NCI-H187 treated with DMSO at 0.1 percent for 48 hours (cell line): ENCODE measurements around the gene TMEM231.
"Not testable (repeated sequence)": the region's sequence is repeated elsewhere in the genome, so short reads cannot be mapped to it uniquely, and the experiment has no call there.

Experiments
- DNase-seq: peaks from one replicate; lab custom pipeline; 2025; lab: John Stamatoyannopoulos, UW

The TMEM231 gene, protein sequence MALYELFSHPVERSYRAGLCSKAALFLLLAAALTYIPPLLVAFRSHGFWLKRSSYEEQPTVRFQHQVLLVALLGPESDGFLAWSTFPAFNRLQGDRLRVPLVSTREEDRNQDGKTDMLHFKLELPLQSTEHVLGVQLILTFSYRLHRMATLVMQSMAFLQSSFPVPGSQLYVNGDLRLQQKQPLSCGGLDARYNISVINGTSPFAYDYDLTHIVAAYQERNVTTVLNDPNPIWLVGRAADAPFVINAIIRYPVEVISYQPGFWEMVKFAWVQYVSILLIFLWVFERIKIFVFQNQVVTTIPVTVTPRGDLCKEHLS

DNA sequence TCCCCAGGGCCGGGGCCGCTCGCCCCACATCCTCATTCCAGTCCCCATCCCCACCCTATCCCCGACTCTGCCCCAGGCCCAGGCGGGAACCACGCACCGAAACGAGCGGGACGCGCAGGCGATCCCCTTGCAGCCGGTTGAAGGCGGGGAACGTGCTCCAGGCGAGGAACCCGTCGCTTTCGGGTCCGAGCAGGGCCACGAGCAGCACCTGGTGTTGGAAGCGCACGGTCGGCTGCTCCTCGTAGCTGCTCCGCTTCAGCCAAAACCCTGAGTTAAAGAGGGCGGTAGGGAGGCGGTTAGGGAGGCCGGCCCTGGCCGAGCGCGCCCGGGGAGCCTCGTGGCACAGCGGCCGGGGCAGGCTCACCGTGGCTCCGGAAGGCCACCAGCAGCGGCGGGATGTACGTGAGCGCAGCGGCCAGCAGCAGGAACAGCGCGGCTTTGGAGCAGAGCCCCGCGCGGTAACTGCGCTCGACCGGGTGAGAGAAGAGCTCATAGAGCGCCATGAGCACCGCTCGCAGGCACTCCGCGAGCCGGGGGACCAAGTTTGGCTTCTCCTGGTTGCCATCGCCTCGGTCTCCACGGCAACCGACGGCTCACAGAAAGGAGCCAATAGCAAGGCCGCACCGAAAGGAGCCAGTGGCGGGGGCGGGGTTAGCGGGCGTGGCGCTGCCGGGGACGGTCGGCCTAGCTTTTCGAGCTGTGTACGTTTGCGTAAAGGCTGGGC is at the start of gene TMEM231:
TSS of gene TMEM231 (minus strand) at position 546 of the 724 bp plus-strand sequence. CDS start at position 503, 43 bp downstream.
- no peak for DNase-seq

DNA sequence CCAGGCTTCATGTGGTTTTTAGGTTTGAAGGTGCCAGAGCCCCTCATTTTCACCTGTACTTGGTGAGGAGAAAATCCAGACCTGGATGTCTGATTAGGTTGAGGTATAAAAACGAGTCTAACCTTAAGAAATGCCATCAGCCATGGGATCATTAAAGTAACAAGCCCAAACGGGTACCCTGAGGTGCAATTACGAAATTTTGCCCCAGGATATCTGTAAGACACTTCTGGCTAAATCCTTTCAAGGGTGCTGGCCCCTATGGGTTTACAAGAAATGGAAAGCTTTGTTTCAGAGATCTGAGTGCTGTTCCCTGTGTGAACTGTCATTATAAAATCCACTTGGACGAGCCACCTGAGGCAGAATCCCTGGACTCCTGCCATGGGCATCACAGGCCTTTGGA is 47.2 kb upstream of the TMEM231 start:
- DNase-seq: no peak

DNA sequence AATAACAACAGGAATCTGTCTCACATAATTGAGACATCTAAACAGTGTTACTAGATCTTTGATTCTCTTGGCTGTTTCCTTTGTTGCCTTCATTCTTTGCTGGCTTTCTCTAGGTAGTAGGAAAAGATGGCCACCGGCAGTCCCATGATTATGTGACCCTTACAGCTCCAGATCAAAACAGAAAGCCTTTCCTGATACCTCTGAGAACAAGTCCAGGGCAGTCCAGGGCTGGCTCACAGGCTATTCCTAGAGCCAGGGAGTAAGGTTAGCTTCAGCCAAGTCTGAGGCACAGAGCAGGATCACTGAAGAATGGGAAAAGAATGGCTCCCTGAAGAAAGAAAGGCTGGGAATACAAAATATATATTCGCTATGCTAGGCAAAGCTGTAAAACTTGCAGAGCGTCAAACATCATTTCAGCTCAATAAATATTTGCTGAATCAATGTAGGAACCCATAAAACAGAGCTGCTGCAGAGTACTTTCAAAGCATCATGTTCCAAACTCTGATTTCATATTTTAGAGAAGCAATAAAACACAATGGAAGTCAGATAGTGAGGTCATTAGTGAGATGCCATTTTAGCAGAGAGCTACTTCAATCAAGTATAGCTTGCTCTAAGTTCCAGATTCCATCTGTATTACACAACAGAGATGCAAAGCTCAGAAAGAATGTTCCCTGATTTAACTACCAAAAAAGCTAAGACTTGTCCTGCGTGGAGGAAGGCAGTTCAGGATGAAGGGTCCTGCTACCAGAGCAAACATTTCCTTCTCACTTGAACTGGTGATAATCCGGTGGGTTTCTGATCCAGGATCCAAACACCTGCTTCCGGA is 43.6 kb upstream of the TMEM231 start:
- no peak for DNase-seq

DNA sequence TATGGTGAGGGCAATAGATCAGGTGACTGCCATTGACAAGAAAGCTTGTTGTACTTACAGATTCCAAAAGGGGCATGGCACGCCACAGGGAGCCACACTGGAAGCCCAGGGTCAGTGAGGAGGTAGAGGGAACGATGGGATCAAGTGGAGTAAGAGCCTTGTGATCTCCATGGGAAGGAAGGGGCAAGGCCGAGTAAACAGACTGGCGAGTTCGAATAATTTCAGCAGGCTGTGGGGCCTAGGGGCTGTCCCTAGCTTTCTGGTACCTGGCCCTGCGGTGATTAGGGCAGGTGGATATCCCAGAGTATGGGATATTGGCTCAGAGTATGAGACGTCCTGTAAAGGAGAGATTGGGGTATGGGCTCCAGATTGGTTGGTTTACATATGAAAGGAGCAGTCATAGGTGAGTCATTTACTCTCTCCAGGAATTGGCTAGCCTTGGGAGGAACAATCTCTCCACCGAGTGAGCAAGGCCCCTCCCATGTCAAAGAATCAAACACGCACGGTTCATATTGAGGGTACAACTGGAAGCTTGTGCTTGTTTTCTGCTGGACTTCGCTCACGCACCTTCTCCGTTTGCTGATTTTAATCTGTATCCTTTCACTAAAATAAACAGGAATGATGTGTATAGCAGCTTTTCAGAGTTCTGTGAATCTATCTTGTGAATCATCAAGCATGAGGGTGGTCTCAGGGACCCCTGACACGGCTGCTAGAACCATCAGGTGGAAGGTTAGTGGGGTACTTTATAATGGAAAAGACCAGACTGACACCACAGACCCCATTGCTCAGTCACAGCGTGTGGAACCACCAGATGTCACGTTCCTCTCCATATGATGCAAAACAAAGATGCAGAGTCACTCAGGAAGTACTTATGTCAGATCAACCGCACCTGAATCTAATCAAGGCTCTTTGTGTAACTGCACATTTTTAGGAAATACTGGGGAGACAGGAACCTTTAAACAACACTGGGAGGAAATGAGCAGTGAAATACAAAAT is 38.1 kb upstream of the TMEM231 start:
- DNase-seq: no peak

DNA sequence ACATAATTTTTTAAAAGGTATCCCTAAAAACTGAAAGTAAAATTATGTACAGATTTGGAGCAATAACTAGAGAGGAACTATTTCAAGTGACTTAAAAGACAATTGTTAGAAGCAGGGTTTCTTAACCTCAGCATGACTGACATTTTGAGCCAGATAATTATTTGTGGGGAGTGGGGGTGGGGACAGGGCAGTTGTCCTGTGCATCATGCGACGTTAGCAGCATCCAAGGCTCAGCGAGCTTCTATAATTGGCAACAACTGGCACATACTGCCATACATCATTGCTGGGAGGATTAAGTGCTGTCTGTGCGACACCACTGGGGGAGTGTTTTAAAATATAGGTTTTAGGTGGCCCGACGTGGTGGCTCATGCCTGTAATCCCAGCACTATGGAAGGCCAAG is 37.3 kb upstream of the TMEM231 start:
- DNase-seq: no peak

DNA sequence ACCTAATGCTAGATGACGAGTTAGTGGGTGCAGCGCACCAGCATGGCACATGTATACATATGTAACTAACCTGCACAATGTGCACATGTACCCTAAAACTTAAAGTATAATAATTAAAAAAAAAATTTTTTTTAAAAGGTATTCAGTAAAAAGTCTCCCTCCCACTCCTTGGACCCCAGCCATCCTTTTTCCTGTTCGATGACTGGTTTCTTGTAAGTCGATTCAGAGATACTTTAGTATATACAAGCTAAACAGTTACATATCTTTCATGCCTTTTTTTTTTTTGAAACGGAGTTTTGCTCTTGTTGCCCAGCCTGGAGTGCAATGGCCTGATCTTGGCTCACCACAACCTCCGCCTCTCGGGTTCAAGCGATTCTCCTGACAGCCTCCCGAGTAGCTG is 35.9 kb upstream of the TMEM231 start:
- DNase-seq: not testable (repeated sequence)

DNA sequence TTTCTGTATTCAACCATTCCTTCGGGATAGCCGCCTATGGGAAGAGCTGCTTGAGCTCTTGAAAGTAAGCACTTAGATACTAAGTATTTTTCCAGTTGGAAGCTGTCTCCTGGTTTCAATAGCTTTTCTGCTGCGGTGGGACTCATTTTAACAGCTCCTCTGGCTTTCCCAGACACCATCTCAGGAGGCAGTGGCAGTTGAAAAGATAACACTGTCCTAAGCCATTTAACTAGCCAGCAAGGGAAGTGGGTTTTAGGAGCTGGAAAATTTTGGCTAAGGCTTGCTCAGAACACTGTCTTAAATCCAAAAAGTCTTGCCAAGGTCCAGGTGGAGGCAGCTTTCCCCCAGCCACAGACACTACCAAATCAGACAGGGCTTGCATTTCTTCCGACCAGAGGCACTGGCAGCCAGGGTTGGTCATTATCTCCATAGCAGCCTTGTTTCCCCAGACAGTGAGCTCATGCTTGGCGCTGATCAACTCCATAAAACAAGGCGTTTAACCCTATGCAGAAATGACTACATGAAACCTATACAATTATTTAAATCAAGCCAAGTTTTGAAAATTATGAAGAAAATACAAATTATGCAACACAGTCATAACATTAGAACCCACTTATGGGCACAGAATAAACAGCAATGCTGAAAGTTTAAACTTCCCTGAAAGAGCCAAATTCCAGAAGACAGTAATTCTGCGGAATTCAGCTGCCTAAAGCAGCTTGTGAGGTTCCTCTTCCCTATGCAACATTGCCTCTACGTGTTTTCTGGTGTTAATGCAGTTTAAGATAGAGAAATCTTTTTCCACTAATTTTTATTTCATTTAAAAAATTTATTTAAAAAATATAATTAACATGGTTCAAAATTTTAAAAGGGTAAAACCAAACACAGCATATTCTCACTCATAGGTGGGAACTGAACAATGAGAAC is 35.1 kb upstream of the TMEM231 start:
- no peak for DNase-seq

DNA sequence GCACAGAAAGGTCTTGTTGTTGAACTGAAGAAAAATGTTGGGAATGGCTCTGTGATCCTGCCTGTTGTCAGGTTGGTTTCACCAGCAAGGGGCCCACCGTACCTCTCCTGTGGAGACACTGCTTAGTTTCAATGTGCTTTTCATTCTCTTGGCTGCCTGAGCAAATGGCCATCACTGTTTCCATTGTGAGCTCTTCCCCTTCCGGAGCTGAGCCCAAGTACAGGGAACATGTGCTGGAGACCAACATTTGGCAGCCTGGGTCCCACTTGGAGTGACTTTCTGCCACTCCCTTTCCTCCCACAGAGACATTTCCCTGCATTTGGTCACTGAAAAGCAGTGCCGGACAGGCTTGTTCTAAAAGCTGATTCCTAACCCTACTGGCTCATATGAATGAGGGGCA is 33.3 kb upstream of the TMEM231 start:
- no peak for DNase-seq

DNA sequence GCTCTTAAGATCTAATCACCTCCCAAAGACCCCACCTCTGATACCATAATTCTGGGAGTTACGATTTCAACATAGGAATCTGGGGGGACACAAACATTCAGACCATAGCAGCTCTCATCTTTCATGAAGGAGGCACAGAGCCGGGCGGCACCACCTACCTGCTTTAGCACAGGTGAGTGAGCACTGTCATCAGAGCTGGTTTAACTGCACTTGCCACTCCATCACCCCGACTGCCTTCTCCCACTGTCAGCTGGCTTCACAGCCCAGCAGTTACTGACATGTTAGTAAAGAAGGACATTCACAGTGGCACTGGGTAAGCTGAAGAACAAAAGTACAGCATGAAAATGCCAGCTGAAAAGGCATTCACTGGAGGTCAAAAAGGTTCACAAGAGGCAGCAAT is 32.7 kb upstream of the TMEM231 start:
- DNase-seq: no peak

DNA sequence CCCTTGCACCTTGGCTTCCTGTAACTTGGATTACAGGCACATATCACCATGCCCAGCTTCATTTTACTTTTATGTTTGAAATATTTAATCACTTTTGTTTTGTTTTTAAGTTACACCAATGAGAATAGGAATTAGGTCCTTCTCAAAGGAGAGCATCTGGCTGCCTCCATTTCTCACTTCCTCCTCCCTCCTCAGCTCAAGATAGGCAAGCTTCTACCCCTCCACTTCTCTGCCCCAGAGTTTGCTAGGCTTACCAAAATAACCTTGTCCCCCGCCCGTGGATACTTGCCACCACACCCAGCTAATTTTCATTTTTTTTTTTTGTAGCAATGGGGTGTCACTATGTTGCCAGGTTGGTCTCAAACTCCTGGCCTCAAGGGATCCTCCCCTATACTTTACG is 28.1 kb upstream of the TMEM231 start:
- no peak for DNase-seq

DNA sequence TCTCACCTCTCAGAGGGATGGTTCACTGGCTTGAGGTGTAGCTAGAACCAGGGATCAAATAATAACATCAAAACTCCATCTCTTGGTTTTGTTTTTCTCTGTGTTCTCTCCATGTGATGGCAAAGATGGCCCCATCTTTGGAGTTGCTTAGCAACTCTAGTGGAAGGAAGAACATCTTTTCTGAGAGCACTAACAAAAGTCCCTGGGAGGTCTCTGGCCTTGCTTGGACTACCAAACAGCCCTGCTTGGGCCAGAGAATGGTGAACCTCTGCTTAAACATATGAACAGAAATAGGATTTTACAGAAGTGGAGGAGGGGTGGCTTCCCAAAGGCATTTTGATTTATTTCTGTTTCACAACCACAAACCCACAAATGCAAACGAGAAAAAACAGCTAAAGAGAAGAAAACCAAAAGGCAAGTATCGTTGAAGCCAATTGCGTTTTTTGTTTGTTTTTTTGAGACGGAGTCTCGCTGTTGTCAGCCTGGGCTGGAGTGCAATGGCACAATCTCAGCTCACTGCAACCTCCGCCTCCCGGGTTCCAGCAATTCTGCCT is 23.3 kb upstream of the TMEM231 start:
- DNase-seq: no peak

DNA sequence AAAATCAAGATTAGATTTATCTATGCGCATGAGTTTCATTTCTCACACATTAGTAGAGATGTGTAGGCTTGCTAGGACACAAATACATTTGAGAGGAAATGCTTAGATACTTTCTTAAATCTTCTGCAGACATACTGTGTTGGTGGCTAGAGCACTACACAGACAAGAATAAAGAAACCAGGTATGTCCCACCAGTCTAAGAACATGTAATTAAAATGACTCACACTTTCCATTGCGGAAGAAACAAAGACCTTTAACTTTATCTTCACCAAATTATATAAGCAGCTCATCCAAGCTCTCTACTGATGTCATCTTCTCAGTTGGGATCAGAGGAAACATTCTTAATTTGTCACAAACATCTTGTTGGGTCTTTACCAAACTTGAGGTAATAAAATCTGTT is 22.7 kb upstream of the TMEM231 start:
- DNase-seq: no peak

DNA sequence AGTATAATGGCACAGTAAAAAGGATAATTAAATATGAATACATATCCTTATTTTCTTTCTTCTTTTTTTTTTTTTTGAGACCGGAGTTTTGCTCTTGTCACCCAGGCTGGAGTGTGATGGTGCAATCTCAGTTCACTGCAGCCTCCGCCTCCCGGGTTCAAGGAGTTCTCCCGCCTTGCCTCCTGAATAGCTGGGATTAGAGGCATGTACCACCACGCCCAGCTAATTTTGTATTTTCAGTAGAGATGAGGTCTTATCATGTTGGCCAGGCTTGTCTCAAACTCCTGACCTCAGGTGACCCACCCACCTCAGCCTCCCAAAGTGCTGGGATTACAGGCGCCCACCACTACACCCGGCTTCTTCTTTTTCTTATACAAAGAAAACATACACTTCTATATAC is 22.2 kb upstream of the TMEM231 start:
- no peak for DNase-seq

DNA sequence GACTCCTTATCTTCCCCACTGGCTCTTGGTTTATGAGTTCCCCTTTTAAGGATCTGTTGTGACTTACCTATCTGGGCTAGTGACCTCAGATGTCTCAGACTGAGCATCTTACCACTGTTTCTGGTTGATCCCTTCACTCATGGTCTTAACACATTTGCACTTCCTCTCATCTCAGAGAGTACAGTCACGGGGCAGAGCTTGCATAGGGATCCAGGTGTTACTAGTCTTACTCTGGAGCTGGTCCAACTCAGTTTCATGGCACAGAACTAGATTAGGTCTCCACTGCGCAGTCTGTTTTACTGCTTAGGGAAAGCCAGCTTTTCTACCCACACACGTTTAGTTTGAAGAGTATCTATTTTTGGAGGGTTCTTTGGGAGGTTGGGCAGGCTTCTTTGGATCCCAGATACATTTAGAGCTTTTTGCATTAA is 20.3 kb upstream of the TMEM231 start:
- no peak for DNase-seq

DNA sequence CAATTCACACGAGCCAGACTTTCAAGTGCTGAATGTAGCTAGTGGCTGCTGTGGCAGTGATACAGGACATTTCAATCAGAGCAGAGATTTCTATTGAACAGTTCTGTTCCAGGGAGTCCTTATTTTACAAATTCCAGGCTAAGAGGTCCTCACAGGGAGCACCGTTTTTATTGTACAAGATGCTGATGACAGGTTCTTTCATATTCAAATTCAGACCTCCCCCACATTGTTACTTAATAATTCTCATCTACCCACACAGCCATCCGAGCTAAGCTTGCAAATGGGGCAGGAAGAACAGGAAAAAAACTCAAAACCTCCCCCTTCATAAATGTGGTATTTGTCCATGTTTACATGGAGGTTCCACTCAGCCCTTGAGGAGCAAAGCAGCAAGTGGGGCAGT is 19.9 kb upstream of the TMEM231 start:
- no peak for DNase-seq

DNA sequence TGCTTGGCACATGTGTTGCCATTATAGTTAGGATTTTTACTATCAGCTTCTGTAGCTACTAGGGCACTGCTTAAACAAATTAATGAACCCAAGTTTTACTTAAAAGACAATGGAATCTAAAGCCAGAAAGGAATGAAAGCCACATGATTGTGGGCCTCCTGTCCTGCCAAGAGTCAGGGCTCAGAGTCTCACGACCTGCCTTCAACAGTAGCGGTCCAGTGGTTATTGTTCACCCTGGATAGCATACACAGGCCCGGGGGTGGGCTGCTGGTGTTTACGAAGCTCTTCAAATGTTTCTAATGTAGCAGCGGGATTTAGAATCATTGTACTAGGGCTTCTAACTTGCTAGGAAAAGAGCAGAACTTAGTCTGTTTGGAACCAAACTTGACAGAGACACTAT is 17.9 kb upstream of the TMEM231 start:
- no peak for DNase-seq

DNA sequence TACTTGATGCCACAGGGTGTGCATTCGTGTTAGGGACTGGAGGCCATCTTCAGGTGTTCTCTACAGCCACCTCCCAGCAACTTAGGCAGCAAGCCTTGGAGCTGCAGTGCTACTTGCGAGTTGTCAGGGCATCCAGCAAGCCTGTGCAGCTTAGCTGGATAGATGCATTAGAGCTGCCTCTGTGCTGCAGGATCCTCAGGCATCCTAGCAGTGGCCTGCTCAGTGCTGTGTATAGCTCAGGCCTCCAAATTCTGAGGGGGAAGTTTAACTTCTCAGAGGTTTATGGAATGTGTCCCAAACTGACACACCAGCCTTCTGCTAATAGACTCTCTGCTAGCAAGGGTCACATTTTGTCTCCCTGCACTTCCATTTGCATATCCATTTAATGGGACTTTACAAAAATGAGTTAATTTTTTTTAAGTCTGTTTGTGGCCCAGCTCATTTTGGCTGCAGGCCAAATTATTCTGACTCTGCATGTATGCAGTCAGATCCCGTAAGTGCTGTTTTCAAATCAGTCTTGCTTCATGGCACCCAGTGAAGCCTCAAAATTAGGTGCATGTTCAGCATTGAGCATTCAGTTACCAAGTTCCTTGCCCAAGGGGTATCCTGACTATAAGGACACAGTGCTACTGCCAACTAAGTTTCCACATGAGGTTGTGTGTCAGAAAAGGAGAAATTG is 17.0 kb upstream of the TMEM231 start:
- no peak for DNase-seq

DNA sequence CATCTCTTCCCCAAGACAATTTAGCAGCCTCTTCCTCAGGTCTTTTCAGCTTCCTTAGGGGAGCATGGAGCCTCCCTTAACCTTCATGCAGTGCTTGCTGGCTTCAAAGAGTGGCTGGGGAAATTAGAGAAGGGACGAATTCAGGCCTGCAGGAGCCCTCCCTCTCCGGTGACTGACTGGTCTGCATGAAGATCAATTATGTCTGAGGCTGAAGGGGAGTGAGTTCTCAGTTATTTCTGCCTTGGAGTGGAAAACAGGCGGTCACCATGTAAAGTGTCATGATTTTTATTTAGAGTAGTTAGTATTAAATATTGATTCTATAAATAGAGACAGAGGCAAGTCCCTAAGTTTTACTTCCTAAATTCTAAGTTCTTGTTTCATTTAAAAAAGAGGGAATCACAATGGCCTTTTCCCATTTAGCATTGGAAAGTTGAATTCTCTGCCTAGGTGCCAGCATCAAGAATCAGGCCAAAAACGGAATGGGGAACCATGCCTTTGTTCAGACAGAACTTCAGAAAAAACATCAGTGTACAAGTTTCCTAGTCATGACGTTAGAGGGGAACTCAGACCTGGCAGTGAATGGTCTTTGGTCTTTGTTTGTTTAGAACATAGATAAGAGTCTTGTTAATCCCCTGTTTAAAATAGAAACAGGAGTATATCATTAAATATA is 14.5 kb upstream of the TMEM231 start:
- no peak for DNase-seq

DNA sequence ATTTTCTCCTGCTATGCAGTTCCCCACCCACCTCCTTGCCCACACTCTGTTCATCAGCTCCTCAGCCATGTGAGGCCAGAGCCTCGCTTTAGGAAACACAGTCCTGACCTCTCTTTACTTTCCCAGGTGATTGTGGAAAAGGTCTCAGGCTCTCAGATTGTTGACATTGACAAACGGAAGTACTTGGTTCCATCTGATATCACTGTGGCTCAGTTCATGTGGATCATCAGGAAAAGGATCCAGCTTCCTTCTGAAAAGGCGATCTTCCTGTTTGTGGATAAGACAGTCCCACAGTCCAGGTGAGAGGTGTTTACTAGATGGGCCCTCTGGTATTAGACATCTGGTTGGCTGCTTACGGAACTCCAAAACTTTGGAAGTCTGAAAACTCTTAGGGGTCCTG is 11.9 kb upstream of the TMEM231 start:
- DNase-seq: no peak
